ENCODE results near the gene CBARP. TPM values are rescaled to one million over a fixed set of nuclear protein-coding genes. Genes with fewer than 3 reads are reported as not detected.

Gene CBARP
- total and polyA plus RNA-seq, 2 of the 4 experiments (the other 2 are of a cell fraction): 0.18 to 3.9 TPM

DNA sequence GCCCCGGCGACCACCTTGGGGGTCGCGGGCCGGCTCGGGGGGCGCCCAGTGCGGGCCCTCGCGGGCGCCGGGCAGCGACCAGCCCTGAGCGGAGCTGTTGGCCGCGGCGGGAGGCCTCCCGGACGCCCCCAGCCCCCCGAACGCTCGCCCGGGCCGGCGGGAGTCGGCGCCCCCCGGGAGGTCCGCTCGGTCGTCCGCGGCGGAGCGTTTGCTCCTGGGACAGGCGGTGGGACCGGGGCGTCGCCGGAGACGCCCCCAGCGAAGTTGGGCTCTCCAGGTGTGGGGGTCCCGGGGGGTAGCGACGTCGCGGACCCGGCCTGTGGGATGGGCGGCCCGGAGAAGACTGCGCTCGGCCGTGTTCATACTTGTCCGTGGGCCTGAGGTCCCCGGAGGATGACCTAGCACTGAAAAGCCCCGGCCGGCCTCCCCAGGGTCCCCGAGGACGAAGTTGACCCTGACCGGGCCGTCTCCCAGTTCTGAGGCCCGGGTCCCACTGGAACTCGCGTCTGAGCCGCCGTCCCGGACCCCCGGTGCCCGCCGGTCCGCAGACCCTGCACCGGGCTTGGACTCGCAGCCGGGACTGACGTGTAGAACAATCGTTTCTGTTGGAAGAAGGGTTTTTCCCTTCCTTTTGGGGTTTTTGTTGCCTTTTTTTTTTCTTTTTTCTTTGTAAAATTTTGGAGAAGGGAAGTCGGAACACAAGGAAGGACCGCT, 31.5 kb downstream of the CBARP start:
- H4K20me1 ChIP-seq (ENCODE audit: insufficient read depth, low read length): peaks cover 42% of the 10 kb centered on the region
- no peaks in the 10 kb centered on the region for H3K27me3 ChIP-seq (ENCODE audit: control insufficient read depth, insufficient read depth, low read length)
- H3K23ac ChIP-seq (ENCODE audit: low read depth, low read length): peak overlapping the region; percentile 79
- H4K91ac ChIP-seq (ENCODE audit: insufficient read depth, low read depth, low read length): no peak overlapping the region
- no peak overlapping the region for H3K18ac ChIP-seq (ENCODE audit: low read depth, low read length)
- ChIA-PET POLR2A (ENCODE audit: unreplicated experiment) (interaction anchor here (0.6 kb wide), 1 partner anchor 63 kb away, joined by 7 read pairs; no protein-coding TSS in a partner anchor), CTCF (no interaction called here)
- intact Hi-C loops (cut with micrococcal nuclease) (no loop called here), dilution Hi-C loops (cut with HindIII; ENCODE audit: low sequenced_read_pairs, unreplicated experiment) (no loop called here), in situ Hi-C loops (cut with MboI; ENCODE audit: low sequenced_read_pairs) (no loop called here)
- peak overlapping the region; percentile 66 for H3K4ac ChIP-seq (ENCODE audit: low read depth, low read length)
- H3K4me1 ChIP-seq (ENCODE audit: control insufficient read depth, insufficient read depth, low read length): peaks cover 18% of the 10 kb centered on the region
- peak overlapping the region; percentile 19 for H2AK9ac ChIP-seq (replicated peaks; ENCODE audit: low read depth, low read length, poor library complexity)
- peak overlapping the region; percentile 71 for H2BK5ac ChIP-seq (ENCODE audit: low read depth, low read length, poor library complexity, severe bottlenecking)
- H2AK5ac ChIP-seq (ENCODE audit: low read depth, low read length): no peak overlapping the region
- H4K8ac ChIP-seq (ENCODE audit: low read depth in 2 of 2, low read length in 2 of 2): no peak overlapping the region
- peak overlapping the region; percentile 8; the same call in 1 of the 2 replicates for H3K56ac ChIP-seq (ENCODE audit: extremely low read depth, insufficient read depth, low read length)
- peaks cover 12 to 53% of the 10 kb centered on the region in 2 experiments; a peak in 3 of 4 replicates for H3K79me1 ChIP-seq (ENCODE audit: low read depth in 1 of 2, low read length in 2 of 2)
- peak overlapping the region; percentile 92 for H3K4me2 ChIP-seq (ENCODE audit: low read depth, low read length)
- peak overlapping the region; percentile 86 for H3K9ac ChIP-seq (ENCODE audit: low read depth, low read length)
- 1% methylated on average over 28 of the region's 78 CpGs; no CpG with 5 or more reads in 1 of the 2 experiments for WGBS, 2 experiments (ENCODE audit: extremely low coverage in 2 of 2, insufficient read length in 1 of 2)
- H3K9me1 ChIP-seq (ENCODE audit: insufficient read depth, low read length): peaks cover 22% of the 10 kb centered on the region
- H2BK20ac ChIP-seq (ENCODE audit: low read depth, low read length): no peak overlapping the region
- H2BK120ac ChIP-seq (ENCODE audit: low read depth, low read length): no peak overlapping the region
- H3K14ac ChIP-seq (replicated peaks; ENCODE audit: low read depth, low read length): peak overlapping the region; percentile 68
- H3K27ac ChIP-seq (ENCODE audit: insufficient read depth, low read length): peak overlapping the region; percentile 53
- peak overlapping the region; percentile 68 for H2AFZ ChIP-seq (replicated peaks; ENCODE audit: low read length, poor library complexity)
- peaks cover 3% of the 10 kb centered on the region; the same call in 1 of the 2 replicates for H3K36me3 ChIP-seq (ENCODE audit: control insufficient read depth, insufficient read depth, low read length)
- ATAC-seq (ENCODE audit: low read depth): no peak
- no peak overlapping the region for H4K5ac ChIP-seq (ENCODE audit: low read depth, low read length)
- no peak overlapping the region for H2BK15ac ChIP-seq (ENCODE audit: low read depth, low read length)
- no TSS peak for BruUV-seq (replicated peaks)
- peak overlapping the region; percentile 71 for H3K4me3 ChIP-seq (ENCODE audit: insufficient read depth, low read depth, low read length)
- DNase-seq: no peak
- H3K9me3 ChIP-seq (ENCODE audit: control insufficient read depth, insufficient read depth, low read length): no peaks in the 10 kb centered on the region
- TF ChIP-seq CEBPB (IDR thresholded peaks at IDR 0.05; ENCODE audit: low read depth, low read length): no peak
- TF ChIP-seq RAD21 (IDR thresholded peaks at IDR 0.05; ENCODE audit: low read length): no peak
- TF ChIP-seq MXI1 (IDR thresholded peaks at IDR 0.05; ENCODE audit: borderline replicate concordance, low read depth, low read length): no peak
- TF ChIP-seq, protein P1, sequence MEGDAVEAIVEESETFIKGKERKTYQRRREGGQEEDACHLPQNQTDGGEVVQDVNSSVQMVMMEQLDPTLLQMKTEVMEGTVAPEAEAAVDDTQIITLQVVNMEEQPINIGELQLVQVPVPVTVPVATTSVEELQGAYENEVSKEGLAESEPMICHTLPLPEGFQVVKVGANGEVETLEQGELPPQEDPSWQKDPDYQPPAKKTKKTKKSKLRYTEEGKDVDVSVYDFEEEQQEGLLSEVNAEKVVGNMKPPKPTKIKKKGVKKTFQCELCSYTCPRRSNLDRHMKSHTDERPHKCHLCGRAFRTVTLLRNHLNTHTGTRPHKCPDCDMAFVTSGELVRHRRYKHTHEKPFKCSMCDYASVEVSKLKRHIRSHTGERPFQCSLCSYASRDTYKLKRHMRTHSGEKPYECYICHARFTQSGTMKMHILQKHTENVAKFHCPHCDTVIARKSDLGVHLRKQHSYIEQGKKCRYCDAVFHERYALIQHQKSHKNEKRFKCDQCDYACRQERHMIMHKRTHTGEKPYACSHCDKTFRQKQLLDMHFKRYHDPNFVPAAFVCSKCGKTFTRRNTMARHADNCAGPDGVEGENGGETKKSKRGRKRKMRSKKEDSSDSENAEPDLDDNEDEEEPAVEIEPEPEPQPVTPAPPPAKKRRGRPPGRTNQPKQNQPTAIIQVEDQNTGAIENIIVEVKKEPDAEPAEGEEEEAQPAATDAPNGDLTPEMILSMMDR (conservative IDR thresholded peaks at IDR 0.05; ENCODE audit: low read depth, low read length): no peak
- TF ChIP-seq BHLHE40 (IDR thresholded peaks at IDR 0.05; ENCODE audit: low read depth, low read length): no peak
- TF ChIP-seq NFE2L2 (IDR thresholded peaks at IDR 0.05; ENCODE audit: low read depth, low read length): no peak
- no peak for TF ChIP-seq MAFK (IDR thresholded peaks at IDR 0.05; ENCODE audit: low read depth, low read length)
- TF ChIP-seq FOS (IDR thresholded peaks at IDR 0.05; ENCODE audit: low read depth, low read length): no peak
- TF ChIP-seq RFX5 (IDR thresholded peaks at IDR 0.05; ENCODE audit: low read depth, low read length): no peak
- TF ChIP-seq POLR2A (IDR thresholded peaks at IDR 0.05; ENCODE audit: low read depth, low read length): no peak
- no peak for TF ChIP-seq SMC3 (IDR thresholded peaks at IDR 0.05; ENCODE audit: low read depth, low read length)
- TF ChIP-seq CHD1 (IDR thresholded peaks at IDR 0.05; ENCODE audit: low read depth, low read length): no peak
- no peak for TF ChIP-seq MAZ (IDR thresholded peaks at IDR 0.05; ENCODE audit: borderline replicate concordance, low read depth, low read length)
- TF ChIP-seq, protein P2, sequence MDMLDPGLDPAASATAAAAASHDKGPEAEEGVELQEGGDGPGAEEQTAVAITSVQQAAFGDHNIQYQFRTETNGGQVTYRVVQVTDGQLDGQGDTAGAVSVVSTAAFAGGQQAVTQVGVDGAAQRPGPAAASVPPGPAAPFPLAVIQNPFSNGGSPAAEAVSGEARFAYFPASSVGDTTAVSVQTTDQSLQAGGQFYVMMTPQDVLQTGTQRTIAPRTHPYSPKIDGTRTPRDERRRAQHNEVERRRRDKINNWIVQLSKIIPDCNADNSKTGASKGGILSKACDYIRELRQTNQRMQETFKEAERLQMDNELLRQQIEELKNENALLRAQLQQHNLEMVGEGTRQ (IDR thresholded peaks at IDR 0.05; ENCODE audit: low read depth, low read length): no peak
- no peak for TF ChIP-seq RCOR1 (IDR thresholded peaks at IDR 0.05; ENCODE audit: insufficient replicate concordance, low read length)
